GM12873 (cell line): ENCODE data around the gene FERMT2.

Source experiments
- TF ChIP-seq, protein P1 (sequence below): IDR thresholded peaks from 2 replicates; pipeline ENCODE4 v1.5.1; 2012; ENCODE audit warnings: low read depth, mild to moderate bottlenecking, moderate library complexity, low read length, control low read depth; ENCODE audit not compliant: insufficient read depth; ENCODE audit errors: missing control alignments

FERMT2 gene

DNA sequence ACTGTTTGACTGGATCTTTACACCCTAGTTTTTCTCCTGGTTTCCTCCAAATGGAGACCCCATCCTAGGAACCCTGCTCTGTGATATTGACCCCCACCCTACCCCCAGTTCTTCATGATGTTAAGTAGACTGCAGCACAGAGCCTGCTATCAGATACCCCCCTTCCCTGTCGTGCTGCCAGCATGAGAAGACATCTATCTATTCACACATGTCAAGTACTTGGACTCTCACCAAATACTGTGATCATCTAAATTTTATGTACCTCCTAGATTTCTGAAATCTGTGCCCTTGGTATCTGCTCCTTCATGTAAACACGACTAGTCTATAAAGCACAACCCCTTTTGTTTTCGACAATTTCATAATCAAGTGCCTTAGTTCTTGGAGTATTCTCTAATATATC, 38.9 kb downstream of the FERMT2 start:
- TF ChIP-seq, protein P1, sequence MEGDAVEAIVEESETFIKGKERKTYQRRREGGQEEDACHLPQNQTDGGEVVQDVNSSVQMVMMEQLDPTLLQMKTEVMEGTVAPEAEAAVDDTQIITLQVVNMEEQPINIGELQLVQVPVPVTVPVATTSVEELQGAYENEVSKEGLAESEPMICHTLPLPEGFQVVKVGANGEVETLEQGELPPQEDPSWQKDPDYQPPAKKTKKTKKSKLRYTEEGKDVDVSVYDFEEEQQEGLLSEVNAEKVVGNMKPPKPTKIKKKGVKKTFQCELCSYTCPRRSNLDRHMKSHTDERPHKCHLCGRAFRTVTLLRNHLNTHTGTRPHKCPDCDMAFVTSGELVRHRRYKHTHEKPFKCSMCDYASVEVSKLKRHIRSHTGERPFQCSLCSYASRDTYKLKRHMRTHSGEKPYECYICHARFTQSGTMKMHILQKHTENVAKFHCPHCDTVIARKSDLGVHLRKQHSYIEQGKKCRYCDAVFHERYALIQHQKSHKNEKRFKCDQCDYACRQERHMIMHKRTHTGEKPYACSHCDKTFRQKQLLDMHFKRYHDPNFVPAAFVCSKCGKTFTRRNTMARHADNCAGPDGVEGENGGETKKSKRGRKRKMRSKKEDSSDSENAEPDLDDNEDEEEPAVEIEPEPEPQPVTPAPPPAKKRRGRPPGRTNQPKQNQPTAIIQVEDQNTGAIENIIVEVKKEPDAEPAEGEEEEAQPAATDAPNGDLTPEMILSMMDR: no peak

DNA sequence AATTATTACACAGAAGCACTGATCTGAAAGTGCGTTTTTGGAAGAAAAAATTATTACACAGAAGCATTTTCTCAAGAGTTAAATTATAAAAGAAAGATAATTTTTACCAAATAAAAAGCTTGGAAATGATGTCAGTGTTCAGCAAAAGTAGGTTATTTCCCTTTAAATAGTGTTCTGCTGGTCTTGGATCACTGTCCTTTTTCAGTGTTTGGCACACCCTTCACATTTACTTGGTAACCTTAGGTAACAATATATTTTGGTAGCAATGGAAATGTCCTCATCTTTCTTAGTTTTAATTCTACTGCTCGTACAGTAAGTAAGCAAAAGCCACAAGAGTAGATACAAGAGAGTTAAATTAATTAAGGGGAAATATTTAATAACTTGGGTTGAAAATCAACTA, 40.3 kb downstream of the FERMT2 start:
- TF ChIP-seq, protein P1: no peak

DNA sequence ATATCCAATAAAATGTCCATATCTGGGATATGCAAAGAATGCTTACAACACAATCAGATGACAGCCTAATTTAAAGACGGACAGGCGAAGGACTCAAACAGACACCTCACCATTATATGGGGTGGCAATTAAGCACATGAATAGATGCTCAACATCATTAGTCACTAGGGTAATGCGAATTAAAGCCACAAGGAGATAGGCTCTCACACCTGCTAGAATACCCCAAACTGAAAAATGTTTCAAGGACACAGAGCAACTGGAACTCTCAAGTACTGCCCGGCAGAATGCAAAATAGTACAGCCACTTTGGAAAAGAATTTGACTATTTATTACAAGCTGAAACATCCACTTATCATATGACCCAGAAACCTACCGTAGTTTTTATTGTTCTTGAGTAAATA, 42.9 kb downstream of the FERMT2 start:
- TF ChIP-seq, protein P1: no peak

DNA sequence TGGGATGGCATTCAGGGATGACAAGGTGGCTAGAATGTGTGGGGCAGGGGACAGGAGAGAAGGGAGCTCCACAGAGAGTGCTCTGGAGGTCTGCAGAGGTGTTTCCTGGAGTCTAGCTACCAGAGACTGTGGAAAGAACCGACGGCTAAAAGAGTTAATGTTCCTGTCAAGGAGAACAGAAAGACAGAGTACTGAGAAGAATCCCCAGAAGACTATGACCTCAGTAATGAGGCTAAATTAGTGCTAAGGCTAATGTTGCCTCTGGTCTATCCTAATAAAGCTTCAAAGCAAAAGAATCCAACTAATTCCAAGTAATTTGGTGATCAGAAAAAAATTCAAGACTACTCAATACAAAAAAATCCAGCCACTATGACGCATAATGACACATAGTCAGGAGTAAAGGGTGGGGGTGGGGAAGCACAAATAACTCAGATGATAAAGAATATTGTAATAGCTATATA, 44.7 kb downstream of the FERMT2 start:
- TF ChIP-seq, protein P1: no peak

DNA sequence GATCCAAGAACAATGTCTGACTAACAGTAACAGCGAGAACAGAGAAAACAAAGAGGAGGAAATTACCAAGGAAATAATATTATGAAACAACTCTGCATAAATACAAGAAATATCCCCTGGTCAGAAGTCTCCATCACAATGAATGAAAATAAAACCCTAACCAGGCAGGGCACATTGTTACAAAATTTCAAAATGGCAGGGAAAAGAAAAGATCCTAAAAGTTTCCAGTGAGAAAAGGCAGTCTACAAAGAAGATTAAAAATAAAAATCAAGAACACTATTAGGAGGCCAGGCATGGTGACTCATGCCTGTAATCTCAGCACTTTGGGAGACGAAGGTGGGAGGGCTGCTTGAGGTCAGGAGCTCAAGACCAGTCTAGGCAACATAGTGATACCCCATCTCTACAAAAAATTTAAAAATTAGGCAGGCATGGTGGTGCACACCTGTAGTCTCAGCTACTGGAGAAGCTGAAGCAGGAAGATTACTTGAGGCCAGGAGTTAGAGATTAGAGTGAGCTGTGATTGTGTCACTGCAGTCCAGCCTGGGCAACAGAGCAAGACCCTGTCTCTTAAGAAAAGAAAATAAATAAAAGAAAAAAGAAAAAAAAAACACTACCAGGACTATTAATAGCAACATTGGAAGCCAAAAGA, 47.8 kb downstream of the FERMT2 start:
- TF ChIP-seq, protein P1: no peak

DNA sequence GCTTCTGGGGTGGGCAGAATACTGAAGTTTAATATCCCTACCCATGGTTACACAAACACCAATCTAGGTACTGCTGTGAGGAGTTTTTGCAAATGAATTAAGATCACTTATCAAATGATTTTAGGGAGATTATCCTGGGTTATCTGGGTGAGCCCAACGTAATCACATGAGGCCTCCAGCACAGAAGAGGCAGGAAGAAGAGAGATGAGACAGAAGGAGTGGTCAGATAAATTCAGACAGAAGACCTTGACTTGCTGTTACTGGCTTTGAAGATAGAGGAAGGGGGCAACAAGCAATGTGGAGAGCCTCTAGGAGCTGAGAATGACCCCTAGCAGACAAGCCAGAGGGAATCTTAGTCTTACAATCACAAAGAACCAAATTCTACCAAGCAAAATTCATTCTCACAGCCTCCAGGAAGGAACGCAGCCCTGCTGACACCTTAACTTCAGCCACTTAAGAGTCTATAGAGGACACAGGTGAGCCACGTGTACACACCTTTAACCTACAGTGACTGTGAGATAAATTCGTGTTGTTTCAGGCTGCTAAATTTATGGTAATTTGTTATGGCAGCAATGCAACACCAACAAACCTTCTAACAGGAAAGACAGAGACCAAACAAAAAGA, 49.4 kb downstream of the FERMT2 start:
- TF ChIP-seq, protein P1: no peak

DNA sequence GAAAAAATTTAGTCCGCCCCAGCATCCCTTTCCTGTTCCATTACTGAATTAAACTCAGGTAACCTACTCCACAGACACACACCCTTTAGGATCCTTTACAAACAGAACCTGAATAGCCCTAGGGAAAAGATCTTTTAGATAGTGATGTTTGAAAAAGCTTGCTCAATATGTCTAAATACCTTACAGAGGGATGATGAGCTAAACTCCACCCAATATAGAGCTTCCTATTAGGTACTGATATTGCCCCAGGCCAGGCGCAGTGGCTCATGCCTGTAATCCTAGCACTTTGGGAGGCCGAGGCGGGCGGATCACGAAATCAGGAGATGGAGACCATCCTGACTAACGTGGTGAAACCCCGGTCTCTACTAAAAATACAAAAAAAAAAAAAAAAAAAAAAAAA, 50.1 kb downstream of the FERMT2 start:
- TF ChIP-seq, protein P1: no peak
